Measurements from ENCODE around the gene TRPV4.

DNA sequence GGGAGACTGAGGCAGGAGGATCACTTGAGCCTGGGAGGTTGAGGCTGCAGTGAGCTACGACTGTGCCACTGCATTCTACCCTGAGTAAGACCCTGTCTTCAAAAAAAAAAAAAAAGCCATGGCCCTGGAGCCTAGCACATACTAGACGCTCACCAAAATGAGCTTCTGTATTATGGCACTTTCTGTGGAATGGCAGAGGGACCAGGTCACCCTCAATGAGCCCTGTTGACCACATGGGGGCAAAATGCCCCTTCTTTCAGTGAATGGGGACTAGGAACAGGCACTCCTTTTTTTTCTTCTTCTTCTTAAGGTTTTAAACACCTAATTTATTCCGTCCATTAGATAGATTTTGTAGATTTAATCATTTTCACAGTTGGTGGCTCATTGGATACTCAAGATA is 69.1 kb downstream of the TRPV4 start:
- TF ChIP-seq CTCF (IDR thresholded peaks at IDR 0.05) (no peak), POLR2A (IDR thresholded peaks at IDR 0.05) (no peak)

Measured in testis (tissue), 2 donors.